GM12801 (cell line): Measurements from ENCODE around the gene TUBB3.

Experiments
- CTCF ChIP-seq: IDR thresholded peaks from one replicate; pipeline ENCODE4 v1.5.1; 2011; ENCODE audit warnings: control low read depth; ENCODE audit not compliant: insufficient read length; ENCODE audit errors: extremely low read depth

TUBB3 gene

GRCh38 chr16:89905511-89906139 is 17.5 kb upstream of the TUBB3 start:
- TF ChIP-seq CTCF, result no peak

- no peak for TF ChIP-seq CTCF
Measured at GRCh38 chr16:89906140-89907025, 16.8 kb upstream of the TUBB3 start.

GRCh38 chr16:89907055-89907814 is 15.9 kb upstream of the TUBB3 start:
- TF ChIP-seq CTCF, result no peak

GRCh38 chr16:89908236-89908635 is 14.9 kb upstream of the TUBB3 start:
- TF ChIP-seq CTCF, result no peak

- TF ChIP-seq CTCF, result no peak
Measured at GRCh38 chr16:89909777-89910716, 13.1 kb upstream of the TUBB3 start.

- no peak for TF ChIP-seq CTCF
Measured at GRCh38 chr16:89910717-89911354, 12.3 kb upstream of the TUBB3 start.
